Neutrophil (primary cell): ENCODE results near the gene DDI1.

ENCODE experiments used
- H3K27ac ChIP-seq: fragments of 200-600 bp; sonication (generic); 2 replicates; pipeline ENCODE4 v1.5.1; 2016; ENCODE audit warnings: mild to moderate bottlenecking, moderate library complexity
- H3K27me3 ChIP-seq: fragments of 200-600 bp; sonication (generic); 2 replicates; pipeline ENCODE4 v1.6.0; 2016; ENCODE audit warnings: mild to moderate bottlenecking
- H3K36me3 ChIP-seq: fragments of 200-600 bp; sonication (generic); 2 replicates; pipeline ENCODE4 v1.5.1; 2017
- H3K4me1 ChIP-seq, 2 experiments: fragments of 200-600 bp in 1 of 2; sonication (generic) in 1 of 2; 1 replicate in 1 of 2; 2 replicates in 1 of 2; pipeline versions ENCODE4 v1.5.1 to v1.6.1; 2013 to 2016; ENCODE audit warnings: low read depth in 1 of 2, low read length in 1 of 2, mild to moderate bottlenecking in 1 of 2, moderate library complexity in 1 of 2; ENCODE audit not compliant: control insufficient read depth in 1 of 2, insufficient read depth in 1 of 2
- H3K4me3 ChIP-seq, 2 experiments: fragments of 200-600 bp in 1 of 2; sonication (generic) in 1 of 2; 1 replicate in 1 of 2; 2 replicates in 1 of 2; pipeline ENCODE4 v1.5.1; 2013 to 2016; ENCODE audit warnings: low read depth in 1 of 2, low read length in 1 of 2, mild to moderate bottlenecking in 1 of 2, moderate library complexity in 1 of 2
- H3K9me3 ChIP-seq: fragments of 200-600 bp; sonication (generic); 2 replicates; pipeline ENCODE4 v1.5.1; 2016
- TF ChIP-seq, protein P1 (sequence below): fragments of 200-600 bp; sonication (generic); IDR thresholded peaks from 2 replicates; pipeline ENCODE4 v1.5.1; 2016; ENCODE audit warnings: antibody characterized with exemption

The DDI1 gene

DNA sequence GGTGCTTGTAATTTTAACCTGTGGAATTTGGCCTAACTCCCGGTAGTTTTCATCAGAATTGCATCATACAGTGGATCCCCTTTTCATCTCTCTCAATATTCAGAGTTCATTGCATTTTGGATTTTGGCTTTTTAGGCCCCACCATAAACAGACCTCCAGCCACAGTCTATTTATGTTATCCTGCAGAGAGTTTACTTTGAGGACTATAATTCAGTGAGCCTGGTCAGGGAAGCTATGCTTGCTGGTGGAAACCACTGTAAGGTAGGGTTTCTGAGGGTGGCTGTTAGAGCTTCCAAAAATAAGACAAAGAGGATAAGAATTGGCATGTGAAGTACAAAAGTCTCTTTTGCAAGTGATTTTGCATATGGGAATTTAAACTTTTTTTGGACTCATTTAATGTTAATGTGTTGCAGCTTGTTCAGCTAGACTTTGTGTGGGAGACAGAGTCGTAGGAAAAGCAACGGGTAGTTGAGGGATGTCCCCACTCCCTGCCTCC, 34.8 kb upstream of the DDI1 start:
- Histone ChIP-seq H3K27ac (no peak overlapping the region), H3K4me1 (no peaks in the 10 kb centered on the region), H3K4me3 (no peak overlapping the region), H3K27me3 (no peaks in the 10 kb centered on the region), H3K36me3 (no peaks in the 10 kb centered on the region), H3K9me3 (no peaks in the 10 kb centered on the region)
- TF ChIP-seq, protein P1, sequence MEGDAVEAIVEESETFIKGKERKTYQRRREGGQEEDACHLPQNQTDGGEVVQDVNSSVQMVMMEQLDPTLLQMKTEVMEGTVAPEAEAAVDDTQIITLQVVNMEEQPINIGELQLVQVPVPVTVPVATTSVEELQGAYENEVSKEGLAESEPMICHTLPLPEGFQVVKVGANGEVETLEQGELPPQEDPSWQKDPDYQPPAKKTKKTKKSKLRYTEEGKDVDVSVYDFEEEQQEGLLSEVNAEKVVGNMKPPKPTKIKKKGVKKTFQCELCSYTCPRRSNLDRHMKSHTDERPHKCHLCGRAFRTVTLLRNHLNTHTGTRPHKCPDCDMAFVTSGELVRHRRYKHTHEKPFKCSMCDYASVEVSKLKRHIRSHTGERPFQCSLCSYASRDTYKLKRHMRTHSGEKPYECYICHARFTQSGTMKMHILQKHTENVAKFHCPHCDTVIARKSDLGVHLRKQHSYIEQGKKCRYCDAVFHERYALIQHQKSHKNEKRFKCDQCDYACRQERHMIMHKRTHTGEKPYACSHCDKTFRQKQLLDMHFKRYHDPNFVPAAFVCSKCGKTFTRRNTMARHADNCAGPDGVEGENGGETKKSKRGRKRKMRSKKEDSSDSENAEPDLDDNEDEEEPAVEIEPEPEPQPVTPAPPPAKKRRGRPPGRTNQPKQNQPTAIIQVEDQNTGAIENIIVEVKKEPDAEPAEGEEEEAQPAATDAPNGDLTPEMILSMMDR = no peak

DNA sequence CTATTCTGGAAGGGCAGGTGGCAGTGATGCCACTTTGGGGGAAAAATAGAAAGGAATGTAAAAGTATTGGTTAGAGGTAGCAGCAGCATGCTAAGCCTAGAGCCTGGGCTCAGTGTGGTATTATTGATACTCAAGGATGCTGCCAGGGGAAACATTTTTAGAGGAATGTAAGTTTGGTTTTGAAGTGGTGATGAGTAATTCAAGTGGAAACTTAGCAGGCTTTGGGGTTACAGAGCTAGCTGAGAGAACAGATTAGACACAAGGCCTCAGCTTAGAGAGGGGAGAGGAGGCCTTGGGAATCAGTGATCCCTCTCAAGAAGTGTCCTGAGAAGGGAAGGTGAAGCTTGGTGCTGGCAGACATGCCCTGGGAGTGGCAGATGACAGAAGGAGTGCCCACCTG, 32.9 kb upstream of the DDI1 start:
- Histone ChIP-seq H3K36me3 (no peaks in the 10 kb centered on the region), H3K4me3 (no peak overlapping the region), H3K9me3 (no peaks in the 10 kb centered on the region), H3K27ac (no peak overlapping the region), H3K27me3 (no peaks in the 10 kb centered on the region), H3K4me1 (no peaks in the 10 kb centered on the region)
- TF ChIP-seq, protein P1 = no peak

DNA sequence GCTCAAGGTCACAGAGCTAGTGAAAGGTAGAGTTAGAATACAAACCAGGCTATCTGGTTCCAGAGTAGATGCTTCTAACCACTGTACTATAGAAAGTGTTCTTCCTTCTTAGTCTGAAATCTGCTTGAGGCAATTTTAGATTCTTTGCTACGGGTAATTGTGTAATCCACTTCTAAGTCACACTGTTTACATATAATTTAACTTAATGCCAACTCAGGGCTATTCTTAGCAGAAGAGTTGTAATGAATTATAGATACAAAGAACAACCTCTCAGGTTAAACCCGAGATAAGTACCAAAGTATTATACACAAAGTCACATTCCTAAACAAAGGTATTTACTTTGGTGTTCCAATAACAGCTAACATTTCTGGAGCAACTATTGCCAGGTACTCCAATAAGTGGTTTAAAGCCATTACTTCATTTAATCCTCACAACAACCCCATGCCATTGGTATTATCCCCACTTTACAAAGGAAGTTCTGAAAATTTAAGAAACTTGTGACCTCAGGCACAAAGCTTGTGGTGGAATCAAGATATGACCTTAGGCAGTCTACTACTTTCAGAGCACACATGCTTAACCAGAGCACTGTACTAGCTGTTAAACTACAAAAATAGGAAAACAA, 31.1 kb upstream of the DDI1 start:
- Histone ChIP-seq H3K4me3 (no peak overlapping the region), H3K9me3 (no peaks in the 10 kb centered on the region), H3K27me3 (no peaks in the 10 kb centered on the region), H3K27ac (no peak overlapping the region), H3K4me1 (no peaks in the 10 kb centered on the region), H3K36me3 (no peaks in the 10 kb centered on the region)
- TF ChIP-seq, protein P1 = no peak

DNA sequence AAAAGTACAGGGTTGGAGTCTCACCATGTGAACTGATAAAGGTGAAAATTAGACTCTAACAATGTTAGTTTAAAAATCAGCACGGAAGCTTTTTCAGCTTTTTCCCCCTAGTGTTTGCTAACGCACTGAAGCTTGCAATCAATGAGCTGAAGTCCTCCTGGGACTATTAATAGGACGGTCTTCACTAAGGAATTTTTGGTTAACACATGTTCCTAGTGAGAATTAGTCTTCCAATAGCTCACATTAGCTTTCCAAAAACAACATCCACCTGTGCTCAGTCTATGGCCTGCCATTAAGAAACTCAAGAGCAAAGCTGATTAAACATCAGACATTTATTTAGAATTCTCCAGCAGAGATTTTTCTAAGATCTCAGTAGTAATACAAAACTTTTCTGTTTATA, 26.7 kb upstream of the DDI1 start:
- no peaks in the 10 kb centered on the region for H3K4me1 ChIP-seq
- no peaks in the 10 kb centered on the region for H3K36me3 ChIP-seq
- TF ChIP-seq, protein P1 = no peak
- no peak overlapping the region for H3K27ac ChIP-seq
- no peaks in the 10 kb centered on the region for H3K9me3 ChIP-seq
- no peak overlapping the region for H3K4me3 ChIP-seq
- H3K27me3 ChIP-seq = no peaks in the 10 kb centered on the region

DNA sequence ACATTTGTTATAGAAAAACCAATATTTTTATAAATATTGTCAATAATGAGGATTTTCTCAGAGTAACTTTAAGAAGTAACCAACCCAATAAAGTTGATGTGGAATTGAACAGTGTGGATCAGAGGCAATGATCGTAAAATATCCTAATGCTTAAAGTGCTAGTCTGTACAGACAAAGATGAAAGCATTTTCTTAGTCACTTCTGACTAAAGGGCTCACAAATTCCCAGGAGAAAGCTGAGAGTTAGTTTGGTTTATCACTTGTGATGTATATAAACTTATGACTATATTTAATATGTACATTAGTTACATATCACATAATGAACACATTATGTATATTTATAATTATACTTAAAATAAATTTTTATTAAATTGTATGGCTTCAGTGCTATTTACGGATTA, 25.4 kb upstream of the DDI1 start:
- no peaks in the 10 kb centered on the region for H3K9me3 ChIP-seq
- TF ChIP-seq, protein P1 = no peak
- no peak overlapping the region for H3K4me3 ChIP-seq
- H3K27ac ChIP-seq = no peak overlapping the region
- H3K27me3 ChIP-seq = no peaks in the 10 kb centered on the region
- no peaks in the 10 kb centered on the region for H3K36me3 ChIP-seq
- no peaks in the 10 kb centered on the region for H3K4me1 ChIP-seq
